GM19395 (cell line): ENCODE data around the gene MYH6.

ENCODE experiments used
- ATAC-seq: cut with Tn5 transposase; IDR thresholded peaks from one replicate; pipeline ENCODE4 v1.9.1; 2021; ENCODE audit warnings: mild to moderate bottlenecking, moderate library complexity; ENCODE audit not compliant: unreplicated experiment

The MYH6 gene

GRCh38 chr14:23379366-23380196 lies 28.5 kb downstream of the MYH6 start:
- no peak for ATAC-seq

- ATAC-seq, result no peak
Measured at GRCh38 chr14:23378612-23379220, 29.4 kb downstream of the MYH6 start.

GRCh38 chr14:23377573-23378563 lies 30.2 kb downstream of the MYH6 start:
- no peak for ATAC-seq

- no peak for ATAC-seq
Measured at GRCh38 chr14:23377198-23377550, 30.9 kb downstream of the MYH6 start.

- ATAC-seq, result no peak
Measured at GRCh38 chr14:23376482-23377197, 31.4 kb downstream of the MYH6 start, which contains the start of gene CMTM5. TSS of gene CMTM5 (plus strand) at chr14:23377046. CDS start at chr14:23377252, 206 bp downstream.

GRCh38 chr14:23375527-23376251 lies 32.4 kb downstream of the MYH6 start:
- no peak for ATAC-seq

GRCh38 chr14:23373041-23373440 lies 35.0 kb downstream of the MYH6 start:
- no peak for ATAC-seq

- ATAC-seq, result no peak
Measured at GRCh38 chr14:23372509-23372908, 35.6 kb downstream of the MYH6 start, which contains the start of gene IL25. TSS of gene IL25 (plus strand) at chr14:23372809.

- ATAC-seq, result no peak
Measured at GRCh38 chr14:23371865-23372264, 36.2 kb downstream of the MYH6 start.

- no peak for ATAC-seq
Measured at GRCh38 chr14:23370221-23370620, 37.9 kb downstream of the MYH6 start.

GRCh38 chr14:23366426-23366921 lies 41.6 kb downstream of the MYH6 start:
- no peak for ATAC-seq

- ATAC-seq, result no peak
Measured at GRCh38 chr14:23365732-23366425, 42.2 kb downstream of the MYH6 start.

GRCh38 chr14:23365036-23365731 lies 42.9 kb downstream of the MYH6 start, which contains the start of gene EFS:
TSS of gene EFS (minus strand) at chr14:23365172. CDS start at chr14:23365025, 147 bp downstream.
- no peak for ATAC-seq

GRCh38 chr14:23364164-23365035 lies 43.7 kb downstream of the MYH6 start:
- ATAC-seq, result no peak

GRCh38 chr14:23362200-23362599 lies 45.9 kb downstream of the MYH6 start:
- ATAC-seq, result no peak

- no peak for ATAC-seq
Measured at GRCh38 chr14:23361763-23362162, 46.3 kb downstream of the MYH6 start.

GRCh38 chr14:23361320-23361719 lies 46.8 kb downstream of the MYH6 start:
- ATAC-seq, result no peak
